AG04450 (cell line): Measurements from ENCODE around the gene TMEM245. TPM values are rescaled to one million over a fixed set of nuclear protein-coding genes. Genes with fewer than 3 reads are reported as not detected.

Experiments
- CTCF ChIA-PET: fragments of 300-600, 350-600 bp; formaldehyde crosslinking; extraction: SDS; loops from one replicate; lab custom pipeline; 2022; ENCODE audit warnings: antibody characterized with exemption, inconsistent platforms; lab: Charles Lee
- POLR2A ChIA-PET: fragments of 350-600 bp; formaldehyde crosslinking; extraction: SDS; loops from one replicate; lab custom pipeline; 2021; ENCODE audit warnings: antibody characterized with exemption, inconsistent platforms; lab: Yijun Ruan, JAX
- DNase-seq: peaks from one replicate; pipeline ENCODE4 v3.0.0-alpha.2; 2011; ENCODE audit warnings: low read depth, low spot score
- H3K27ac ChIP-seq: one replicate; pipeline ENCODE4 v1.5.1; 2012; ENCODE audit warnings: low read depth, low read length, control low read depth
- H3K27me3 ChIP-seq: one replicate; pipeline ENCODE4 v1.6.0; 2012; ENCODE audit warnings: low read length; ENCODE audit not compliant: control insufficient read depth, insufficient read depth
- H3K4me3 ChIP-seq: 2 replicates; pipeline ENCODE4 v1.5.1; 2011; ENCODE audit warnings: mild to moderate bottlenecking, low read depth, low read length, control low read depth
- H3K9me3 ChIP-seq: 2 replicates; pipeline ENCODE4 v1.5.1; 2012; ENCODE audit warnings: low read length; ENCODE audit not compliant: control insufficient read depth, insufficient read depth
- CTCF ChIP-seq: IDR thresholded peaks from 2 replicates; pipeline ENCODE4 v1.5.1; 2011; ENCODE audit warnings: low read depth, low read length, control low read depth, inconsistent platforms
- polyA plus RNA-seq: library from polyadenylated mRNA; depleted of rRNA; stranded (reverse); fragments of >200 nt; gene quantifications from 2 replicates; pipeline ENCODE4 v1.2.3, GENCODE V29; 2011

The TMEM245 gene
- polyA plus RNA-seq, 1 experiment: 42.0 TPM

GRCh38 chr9:109012009-109012875, 107.5 kb downstream of the TMEM245 start:
- ChIA-PET CTCF (no interaction called here), POLR2A (interaction anchor here (1.0 kb wide), 3 partner anchors 22 to 107 kb away, joined by 3 to 6 read pairs (median 3); partner anchors contain the start of gene TMEM245)

GRCh38 chr9:109011231-109011671, 108.5 kb downstream of the TMEM245 start:
- no peak for TF ChIP-seq CTCF
- Histone ChIP-seq H3K27me3 (no peaks in the 10 kb centered on the region), H3K27ac (peak overlapping the region; percentile 88), H3K4me3 (peak overlapping the region; percentile 82), H3K9me3 (no peaks in the 10 kb centered on the region)
- no peak for DNase-seq
- POLR2A ChIA-PET: interaction anchor here (0.7 kb wide), 1 partner anchor 107 kb away, joined by 5 read pairs; no protein-coding TSS in a partner anchor
- CTCF ChIA-PET: no interaction called here

More at GRCh38 chr9:109012009-109012875, 107.5 kb downstream of the TMEM245 start:
- no peaks in the 10 kb centered on the region for H3K27me3 ChIP-seq
- no peak for TF ChIP-seq CTCF
- H3K9me3 ChIP-seq: no peaks in the 10 kb centered on the region
- peak overlapping the region; percentile 82 for H3K4me3 ChIP-seq
- peak; percentile 74 for DNase-seq
- peak overlapping the region; percentile 88 for H3K27ac ChIP-seq

GRCh38 chr9:109010746-109011145, 109.0 kb downstream of the TMEM245 start:
- Histone ChIP-seq H3K9me3 (no peaks in the 10 kb centered on the region), H3K4me3 (no peak overlapping the region; the same call in 1 of the 2 replicates), H3K27me3 (no peaks in the 10 kb centered on the region), H3K27ac (peak overlapping the region; percentile 23)
- CTCF ChIA-PET: no interaction called here
- TF ChIP-seq CTCF: no peak
- POLR2A ChIA-PET: no interaction called here
- peak; percentile 64 for DNase-seq

GRCh38 chr9:109005678-109006077, 114.1 kb downstream of the TMEM245 start:
- Histone ChIP-seq H3K27me3 (no peaks in the 10 kb centered on the region), H3K9me3 (peaks cover 6% of the 10 kb centered on the region; the same call in 1 of the 2 replicates), H3K27ac (no peak overlapping the region), H3K4me3 (no peak overlapping the region)
- no peak for TF ChIP-seq CTCF
- ChIA-PET CTCF (no interaction called here), POLR2A (no interaction called here)
- DNase-seq: no peak

GRCh38 chr9:109003116-109003515, 116.6 kb downstream of the TMEM245 start:
- Histone ChIP-seq H3K9me3 (peaks cover 6% of the 10 kb centered on the region; the same call in 1 of the 2 replicates), H3K4me3 (no peak overlapping the region), H3K27ac (no peak overlapping the region), H3K27me3 (no peaks in the 10 kb centered on the region)
- ChIA-PET POLR2A (no interaction called here), CTCF (no interaction called here)
- DNase-seq: no peak
- no peak for TF ChIP-seq CTCF
